K562 treated with DMSO at 1 percent for 48 hours (cell line): ENCODE results near the gene NEURL4. TPM values are rescaled to one million over a fixed set of nuclear protein-coding genes. Genes with fewer than 3 reads are reported as not detected.

Experiments
- total RNA-seq: library from RNA; unstranded; fragments of 300-600 nt; gene quantifications from 2 replicates; pipeline ENCODE4 v1.2.3, GENCODE V29; 2022; ENCODE audit warnings: low replicate concordance; ENCODE audit errors: extremely low read depth

Gene NEURL4
- not detected in 2 replicates for total RNA-seq

DNA sequence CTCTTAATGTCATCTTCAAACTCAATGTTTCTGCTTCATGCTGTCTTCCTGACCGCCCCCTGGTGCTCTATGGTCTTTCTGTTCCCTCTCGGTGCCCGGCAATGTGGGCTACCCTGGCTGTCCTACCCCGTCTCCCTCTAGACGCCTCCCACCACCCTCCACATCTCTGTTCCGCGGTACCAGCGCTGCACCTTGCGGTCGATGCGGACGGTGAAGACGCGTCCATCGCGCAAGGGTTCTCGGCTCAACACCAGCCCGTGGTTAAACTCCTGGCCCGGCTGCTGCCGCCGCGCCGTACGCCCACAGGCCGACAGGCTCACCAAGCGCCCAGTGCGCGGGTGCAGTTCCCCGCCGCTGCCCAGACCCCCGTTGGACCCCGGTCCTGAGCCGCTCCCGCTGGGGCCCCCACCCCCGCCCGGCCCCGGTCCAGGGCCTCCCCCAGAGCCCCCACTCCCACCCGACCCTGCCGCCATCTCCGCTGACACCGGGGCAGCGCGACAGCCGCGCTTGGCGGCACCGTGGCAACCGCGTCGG lies at the start of gene NEURL4:
NEURL4 (minus strand) TSS at position 496 of the 534 bp plus-strand sequence; CDS start at position 473, 23 bp downstream.

DNA sequence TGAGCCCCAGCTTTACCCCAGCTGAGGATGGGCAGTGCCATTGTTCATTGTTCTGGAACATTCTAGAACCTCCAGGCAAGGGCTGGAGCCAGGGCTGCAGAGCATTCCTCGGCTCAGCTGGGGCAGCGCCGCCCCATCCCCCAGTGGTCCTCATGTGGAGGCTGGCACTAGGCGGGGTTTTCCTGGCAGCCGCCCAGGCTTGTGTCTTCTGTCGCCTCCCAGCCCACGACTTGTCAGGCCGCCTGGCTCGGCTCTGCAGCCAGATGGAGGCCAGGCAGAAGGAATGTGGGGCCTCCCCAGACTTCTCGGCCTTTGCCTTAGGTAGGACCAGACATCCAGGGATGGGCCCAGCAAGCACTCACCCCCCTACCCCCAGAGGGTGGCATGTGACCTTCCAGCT lies 25.9 kb upstream of the NEURL4 start, which contains the start of gene TMEM95:
TMEM95 (plus strand) TSS at position 104 of the 400 bp plus-strand sequence; CDS start at position 153, 49 bp downstream.

DNA sequence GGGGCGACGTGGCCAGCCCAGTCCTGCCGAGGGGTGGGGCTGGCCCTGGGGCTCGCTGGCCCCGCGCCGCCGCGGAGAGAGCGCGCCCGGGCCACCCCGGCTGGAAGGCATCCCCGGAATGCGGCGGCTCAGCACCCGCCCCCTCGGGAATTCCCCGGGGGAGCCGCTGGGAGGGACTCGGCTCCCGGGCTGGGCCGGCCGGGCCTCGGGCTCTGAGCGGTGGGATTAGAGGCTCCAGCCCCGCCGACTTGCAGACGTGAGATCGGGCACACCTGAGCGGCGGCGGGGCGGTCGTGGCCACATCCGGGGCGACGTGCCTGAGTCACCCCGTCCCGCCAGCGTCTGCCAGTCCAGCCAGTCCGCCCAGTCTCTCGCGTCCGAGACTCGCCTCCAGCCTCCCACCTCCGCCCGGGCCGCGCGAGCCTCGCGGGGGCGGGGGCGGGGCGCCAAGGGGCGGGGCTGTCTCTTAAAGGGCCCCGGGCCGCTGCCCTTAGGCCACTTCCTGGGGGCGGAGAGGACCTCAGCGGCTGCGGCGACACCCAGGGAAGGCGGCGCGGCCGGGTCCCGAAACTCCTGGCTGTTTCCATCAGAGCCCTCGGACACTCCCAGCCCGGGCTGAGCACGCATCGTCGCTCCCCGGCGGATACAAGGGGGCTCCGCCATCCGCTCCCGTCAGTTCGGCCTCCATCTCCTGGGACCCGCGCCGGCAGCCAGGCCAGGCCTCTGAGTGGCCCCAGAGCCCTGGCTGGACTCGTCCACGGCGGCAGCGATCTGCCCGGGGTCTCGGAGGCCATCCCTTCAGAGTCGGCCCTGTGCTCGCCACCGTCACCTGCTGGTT lies 22.7 kb upstream of the NEURL4 start, which contains the start of gene KCTD11:
KCTD11 (plus strand) TSS at position 498 of the 838 bp plus-strand sequence.

DNA sequence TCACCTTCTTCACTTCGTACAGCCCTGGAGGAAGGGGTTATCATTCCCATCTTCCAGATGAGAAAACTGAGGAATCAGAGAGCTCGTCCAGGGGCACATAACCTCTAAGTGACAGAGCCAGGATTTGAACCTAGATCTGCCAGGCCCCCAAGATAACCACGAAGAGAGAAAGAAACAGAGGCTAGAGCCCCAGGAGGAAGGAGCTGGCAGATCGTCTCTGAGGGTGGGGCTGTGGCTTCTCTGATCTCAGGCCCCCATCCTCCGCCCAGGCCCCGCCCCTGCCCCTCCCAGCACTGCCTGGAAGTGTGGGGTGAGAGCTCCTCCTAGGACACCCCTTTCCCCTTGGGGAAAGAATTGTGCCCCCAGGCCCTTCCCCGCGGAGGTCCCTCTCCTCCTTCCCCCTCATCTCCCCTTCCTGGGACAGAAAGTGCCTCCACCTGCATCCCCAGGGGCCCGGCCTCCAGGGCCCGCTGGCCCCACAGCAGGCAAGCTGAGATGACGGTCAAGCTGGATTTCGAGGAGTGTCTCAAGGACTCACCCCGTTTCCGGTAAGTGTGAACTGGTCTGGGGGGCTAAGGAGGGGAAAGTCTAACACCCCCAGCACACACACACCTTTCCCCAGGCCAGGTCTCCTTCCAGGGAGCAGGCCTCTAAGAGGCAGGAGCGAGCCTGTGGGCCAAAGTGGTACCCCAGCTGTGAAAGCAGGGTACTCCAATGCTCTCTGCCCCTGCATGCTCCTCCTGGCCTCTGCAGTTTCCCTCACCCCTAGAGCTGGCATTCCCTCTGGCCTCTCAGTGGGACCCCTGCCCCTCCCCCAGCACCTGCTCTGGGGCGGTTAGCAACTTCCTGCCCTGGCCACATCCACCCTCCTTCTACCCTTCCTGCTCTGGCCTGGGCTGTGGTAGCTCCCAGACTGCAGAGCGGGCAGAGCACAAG lies 7.4 kb upstream of the NEURL4 start, which contains the start of gene ACAP1:
ACAP1 (plus strand) TSS at position 290 of the 936 bp plus-strand sequence; CDS start at position 496, 206 bp downstream.

DNA sequence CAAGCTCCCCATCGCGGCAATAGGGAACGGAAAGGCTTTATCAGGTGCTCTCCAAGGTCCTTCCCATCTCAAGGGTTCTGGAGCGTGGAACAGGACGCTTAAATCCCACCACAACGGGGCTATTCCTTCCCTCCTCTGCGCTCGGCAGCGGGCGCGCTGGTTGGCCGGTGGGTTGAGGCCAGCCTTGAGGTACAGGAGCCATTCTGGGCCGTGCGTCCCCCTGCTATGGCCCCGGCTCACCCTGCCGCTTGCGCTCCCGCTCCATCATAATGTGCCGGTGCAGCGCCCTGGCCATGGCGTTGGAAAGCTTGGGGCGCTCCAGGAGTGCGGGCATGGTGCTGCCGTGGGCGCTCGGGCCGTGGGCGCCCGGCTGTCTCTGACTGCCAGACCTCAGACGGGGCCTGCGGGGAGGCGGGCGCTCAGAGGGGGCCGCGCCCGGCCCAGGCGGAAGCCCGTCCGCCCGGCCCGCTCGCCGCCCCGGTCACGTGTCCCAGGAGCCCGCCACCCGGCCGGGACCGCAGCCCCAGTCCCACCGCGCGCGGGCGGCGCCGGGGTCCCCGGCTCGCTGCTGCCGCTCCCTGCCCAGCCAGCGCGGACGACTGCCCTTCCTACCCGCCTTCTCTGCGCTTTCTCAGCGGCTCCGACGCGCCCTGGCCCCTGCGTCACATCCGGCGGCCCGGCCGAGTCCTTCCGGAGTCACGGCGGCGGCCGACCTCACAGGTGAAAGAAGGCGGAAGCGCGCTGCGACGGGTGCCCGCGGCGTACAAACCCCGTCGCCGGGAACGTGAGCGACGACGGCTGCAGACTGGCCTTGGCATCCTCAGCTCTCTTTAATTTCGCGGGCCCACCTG lies 14.2 kb downstream of the NEURL4 start, which contains the start of gene GPS2:
GPS2 (minus strand) TSS at position 642 of the 851 bp plus-strand sequence; CDS start at position 334, 308 bp downstream.

DNA sequence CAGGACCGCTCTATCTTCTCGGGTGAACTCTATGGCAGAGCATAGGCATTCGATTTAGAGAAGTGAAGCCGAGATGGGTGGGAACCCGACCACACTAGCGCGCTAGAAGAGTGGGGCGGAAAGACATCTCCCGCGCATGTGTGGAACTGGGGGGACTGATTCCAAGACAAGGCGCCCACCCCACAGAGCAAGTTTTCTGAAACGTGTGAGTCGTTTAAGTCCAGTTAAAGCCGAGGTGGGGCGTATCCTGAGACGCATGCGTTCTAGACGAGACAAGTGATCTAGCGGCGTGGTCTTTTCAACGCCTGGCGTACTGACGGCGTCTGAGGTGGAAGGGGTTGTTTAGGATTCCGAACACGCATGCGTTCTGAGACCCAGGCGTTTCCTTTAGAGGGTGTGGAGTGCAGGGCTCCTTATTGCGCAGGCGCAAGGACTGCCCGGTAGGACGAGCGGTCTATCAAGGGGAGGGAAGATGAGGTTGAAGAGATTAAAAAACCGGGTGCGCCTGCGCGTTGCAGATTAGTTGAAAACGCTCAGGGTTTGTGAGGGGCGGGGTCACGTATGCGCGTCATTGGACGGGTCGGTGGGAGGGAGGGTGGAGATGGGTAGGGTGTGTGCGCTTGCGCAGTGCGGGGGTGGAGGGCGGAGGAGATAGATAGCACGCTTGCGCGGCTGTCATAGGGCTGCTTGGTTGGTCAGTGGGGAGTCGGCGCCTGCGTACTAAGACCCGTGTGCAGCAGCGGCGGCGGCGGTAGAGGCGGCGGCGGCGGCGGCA lies 22.0 kb downstream of the NEURL4 start, which contains the start of gene EIF5A:
EIF5A (plus strand) TSS at position 718 of the 775 bp plus-strand sequence. CDS start 2,008 bp downstream, outside the sequence.

DNA sequence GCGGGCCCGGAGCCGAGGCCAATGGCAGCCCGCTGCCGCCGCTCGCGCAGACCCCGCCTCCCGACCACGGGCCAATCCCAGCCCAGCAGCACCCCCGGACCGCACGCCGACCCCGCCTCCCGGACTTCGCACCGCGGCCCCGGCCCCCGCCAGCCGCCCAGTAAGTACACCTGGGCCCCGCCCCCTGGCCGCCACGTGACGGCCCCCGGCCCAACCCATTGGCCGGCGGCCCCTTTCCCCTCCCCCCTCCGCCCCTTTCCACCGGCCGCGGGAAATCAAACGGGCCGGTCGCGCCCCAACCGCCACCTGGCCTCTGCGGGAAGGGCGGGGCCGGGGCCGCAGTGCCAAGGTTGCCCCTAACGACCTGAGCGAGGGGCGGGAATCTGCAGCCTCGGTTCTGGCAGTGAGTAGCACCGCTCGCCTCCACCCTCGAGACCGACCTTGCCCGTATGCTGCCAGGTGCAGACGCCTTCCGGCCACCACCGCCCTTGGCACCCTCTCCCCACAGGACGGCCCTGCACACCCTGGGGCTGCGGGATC lies 34.5 kb downstream of the NEURL4 start, which contains the start of gene YBX2:
YBX2 (minus strand) TSS at position 26 of the 540 bp plus-strand sequence. CDS start 139 bp downstream, outside the sequence.

DNA sequence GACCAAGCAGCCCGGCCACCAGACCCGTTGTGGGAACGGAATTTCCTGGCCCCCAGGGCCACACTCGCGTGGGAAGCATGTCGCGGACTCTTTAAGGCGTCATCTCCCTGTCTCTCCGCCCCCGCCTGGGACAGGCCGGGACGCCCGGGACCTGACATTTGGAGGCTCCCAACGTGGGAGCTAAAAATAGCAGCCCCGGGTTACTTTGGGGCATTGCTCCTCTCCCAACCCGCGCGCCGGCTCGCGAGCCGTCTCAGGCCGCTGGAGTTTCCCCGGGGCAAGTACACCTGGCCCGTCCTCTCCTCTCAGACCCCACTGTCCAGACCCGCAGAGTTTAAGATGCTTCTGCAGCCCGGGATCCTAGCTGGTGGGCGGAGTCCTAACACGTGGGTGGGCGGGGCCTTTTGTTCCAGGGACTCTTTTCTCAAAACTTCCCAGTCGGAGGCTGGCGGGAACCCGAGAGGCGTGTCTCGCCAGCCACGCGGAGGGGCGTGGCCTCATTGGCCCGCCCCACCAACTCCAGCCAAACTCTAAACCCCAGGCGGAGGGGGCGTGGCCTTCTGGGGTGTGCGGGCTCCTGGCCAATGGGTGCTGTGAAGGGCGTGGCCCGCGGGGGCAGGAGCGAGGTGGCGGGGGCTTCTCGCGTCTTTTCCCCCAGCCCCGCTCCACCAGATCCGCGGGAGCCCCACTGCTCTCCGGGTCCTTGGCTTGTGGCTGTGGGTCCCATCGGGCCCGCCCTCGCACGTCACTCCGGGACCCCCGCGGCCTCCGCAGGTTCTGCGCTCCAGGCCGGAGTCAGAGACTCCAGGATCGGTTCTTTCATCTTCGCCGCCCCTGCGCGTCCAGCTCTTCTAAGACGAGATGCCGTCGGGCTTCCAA lies 47.8 kb downstream of the NEURL4 start, which contains the start of gene SLC2A4:
SLC2A4 (plus strand) TSS at position 645 of the 879 bp plus-strand sequence; CDS start at position 862, 217 bp downstream.

Other genes with a start within 250 kb of the NEURL4 start
- not detected in 2 replicates for gene CLEC10A, start 249.1 kb downstream of the NEURL4 start, total RNA-seq
- not detected in 2 replicates for gene ASGR2, start 214.5 kb downstream of the NEURL4 start, total RNA-seq
- gene ASGR1, start 150.0 kb downstream of the NEURL4 start, total RNA-seq: not detected in 2 replicates
- gene DLG4, start 109.5 kb downstream of the NEURL4 start, total RNA-seq: not detected in 2 replicates
- 648 TPM in 1 of 2 replicates, not detected in the other for gene ACADVL, start 109.4 kb downstream of the NEURL4 start, total RNA-seq
- not detected in 2 replicates for gene DVL2, start 94.8 kb downstream of the NEURL4 start, total RNA-seq
- not detected in 2 replicates for gene PHF23, start 89.9 kb downstream of the NEURL4 start, total RNA-seq
- not detected in 2 replicates for gene GABARAP, start 86.9 kb downstream of the NEURL4 start, total RNA-seq
- not detected in 2 replicates for gene CTDNEP1, start 77.6 kb downstream of the NEURL4 start, total RNA-seq
- not detected in 2 replicates for gene ELP5, start 77.1 kb downstream of the NEURL4 start, total RNA-seq
- not detected in 2 replicates for gene CLDN7, start 66.9 kb downstream of the NEURL4 start, total RNA-seq
- not detected in 2 replicates for gene SLC2A4, start 47.6 kb downstream of the NEURL4 start, total RNA-seq
- gene YBX2, start 34.7 kb downstream of the NEURL4 start, total RNA-seq: not detected in 2 replicates
- 875 TPM in 1 of 2 replicates, not detected in the other for gene EIF5A, start 21.7 kb downstream of the NEURL4 start, total RNA-seq
- gene GPS2, start 14.0 kb downstream of the NEURL4 start, total RNA-seq: not detected in 2 replicates
- gene ACAP1, start 7.2 kb upstream of the NEURL4 start, total RNA-seq: not detected in 2 replicates
- not detected in 2 replicates for gene KCTD11, start 22.8 kb upstream of the NEURL4 start, total RNA-seq
- not detected in 2 replicates for gene TMEM95, start 25.8 kb upstream of the NEURL4 start, total RNA-seq
- gene TNK1, start 51.8 kb upstream of the NEURL4 start, total RNA-seq: not detected in 2 replicates
- gene PLSCR3, start 65.2 kb upstream of the NEURL4 start, total RNA-seq: not detected in 2 replicates
- not detected in 2 replicates for gene TMEM256, start 74.8 kb upstream of the NEURL4 start, total RNA-seq
- not detected in 2 replicates for gene NLGN2, start 78.5 kb upstream of the NEURL4 start, total RNA-seq
- not detected in 2 replicates for gene SPEM1, start 91.0 kb upstream of the NEURL4 start, total RNA-seq
- not detected in 2 replicates for gene SPEM2, start 96.3 kb upstream of the NEURL4 start, total RNA-seq
- gene SPEM3, start 99.5 kb upstream of the NEURL4 start, total RNA-seq: not detected in 2 replicates
- not detected in 2 replicates for gene TMEM102, start 106.1 kb upstream of the NEURL4 start, total RNA-seq
- not detected in 2 replicates for gene FGF11, start 110.2 kb upstream of the NEURL4 start, total RNA-seq
- not detected in 2 replicates for gene CHRNB1, start 115.7 kb upstream of the NEURL4 start, total RNA-seq
- not detected in 2 replicates for gene ZBTB4, start 150.3 kb upstream of the NEURL4 start, total RNA-seq
- not detected in 2 replicates for gene SLC35G6, start 152.1 kb upstream of the NEURL4 start, total RNA-seq
- gene POLR2A, start 155.0 kb upstream of the NEURL4 start, total RNA-seq: 83.6 TPM in 1 of 2 replicates, not detected in the other
- gene TNFSF12, start 219.7 kb upstream of the NEURL4 start, total RNA-seq: not detected in 2 replicates
- gene TNFSF13, start 229.4 kb upstream of the NEURL4 start, total RNA-seq: not detected in 2 replicates
- not detected in 2 replicates for gene SENP3, start 232.6 kb upstream of the NEURL4 start, total RNA-seq